ENCODE data around the gene BRPF1. TPM values are rescaled to one million over a fixed set of nuclear protein-coding genes. Genes with fewer than 3 reads are reported as not detected.

BRPF1 gene
- polyA plus RNA-seq, 1 donor from 2014 or later: 14.9 TPM

DNA sequence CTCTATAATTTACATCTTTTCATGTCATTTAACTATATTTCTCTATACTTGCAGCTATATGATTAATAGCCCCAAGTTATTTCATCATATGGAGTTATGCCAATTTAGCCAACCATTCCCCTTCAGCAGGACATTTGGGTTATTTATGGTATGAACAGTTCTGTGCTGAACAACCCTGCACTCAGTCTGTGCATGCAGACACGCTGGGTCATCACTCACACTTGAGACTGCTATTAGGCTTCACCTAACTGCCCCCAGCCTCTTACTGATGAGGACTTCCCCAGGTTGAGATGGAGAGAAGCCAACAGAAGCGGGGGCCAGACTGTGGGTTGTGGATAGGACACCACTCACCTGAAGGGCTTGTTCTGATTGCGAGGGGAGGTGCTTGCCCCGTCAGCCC lies 53.4 kb downstream of the BRPF1 start:
- no peaks in the 10 kb centered on the region for H3K36me3 ChIP-seq (ENCODE audit: insufficient read depth, low read length)
- H3F3A ChIP-seq (ENCODE audit: insufficient read depth, low read length, poor library complexity, severe bottlenecking): no peaks in the 10 kb centered on the region
- H3K4me3 ChIP-seq (ENCODE audit: low read length): no peak overlapping the region
- TF ChIP-seq EZH2 (IDR thresholded peaks at IDR 0.05; ENCODE audit: borderline replicate concordance, insufficient read depth, low read length, poor library complexity, severe bottlenecking): no peak
- TF ChIP-seq, protein P1, sequence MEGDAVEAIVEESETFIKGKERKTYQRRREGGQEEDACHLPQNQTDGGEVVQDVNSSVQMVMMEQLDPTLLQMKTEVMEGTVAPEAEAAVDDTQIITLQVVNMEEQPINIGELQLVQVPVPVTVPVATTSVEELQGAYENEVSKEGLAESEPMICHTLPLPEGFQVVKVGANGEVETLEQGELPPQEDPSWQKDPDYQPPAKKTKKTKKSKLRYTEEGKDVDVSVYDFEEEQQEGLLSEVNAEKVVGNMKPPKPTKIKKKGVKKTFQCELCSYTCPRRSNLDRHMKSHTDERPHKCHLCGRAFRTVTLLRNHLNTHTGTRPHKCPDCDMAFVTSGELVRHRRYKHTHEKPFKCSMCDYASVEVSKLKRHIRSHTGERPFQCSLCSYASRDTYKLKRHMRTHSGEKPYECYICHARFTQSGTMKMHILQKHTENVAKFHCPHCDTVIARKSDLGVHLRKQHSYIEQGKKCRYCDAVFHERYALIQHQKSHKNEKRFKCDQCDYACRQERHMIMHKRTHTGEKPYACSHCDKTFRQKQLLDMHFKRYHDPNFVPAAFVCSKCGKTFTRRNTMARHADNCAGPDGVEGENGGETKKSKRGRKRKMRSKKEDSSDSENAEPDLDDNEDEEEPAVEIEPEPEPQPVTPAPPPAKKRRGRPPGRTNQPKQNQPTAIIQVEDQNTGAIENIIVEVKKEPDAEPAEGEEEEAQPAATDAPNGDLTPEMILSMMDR (IDR thresholded peaks at IDR 0.05; ENCODE audit: poor library complexity, severe bottlenecking): no peak
- TF ChIP-seq POLR2AphosphoS5 (IDR thresholded peaks at IDR 0.05): no peak
- TF ChIP-seq TAF1 (IDR thresholded peaks at IDR 0.05; ENCODE audit: low read depth): no peak
- TF ChIP-seq EP300 (conservative IDR thresholded peaks at IDR 0.05; ENCODE audit: poor library complexity, severe bottlenecking): no peak
- TF ChIP-seq MXI1 (conservative IDR thresholded peaks at IDR 0.05; ENCODE audit: poor library complexity, severe bottlenecking): no peak
- TF ChIP-seq, protein P2, sequence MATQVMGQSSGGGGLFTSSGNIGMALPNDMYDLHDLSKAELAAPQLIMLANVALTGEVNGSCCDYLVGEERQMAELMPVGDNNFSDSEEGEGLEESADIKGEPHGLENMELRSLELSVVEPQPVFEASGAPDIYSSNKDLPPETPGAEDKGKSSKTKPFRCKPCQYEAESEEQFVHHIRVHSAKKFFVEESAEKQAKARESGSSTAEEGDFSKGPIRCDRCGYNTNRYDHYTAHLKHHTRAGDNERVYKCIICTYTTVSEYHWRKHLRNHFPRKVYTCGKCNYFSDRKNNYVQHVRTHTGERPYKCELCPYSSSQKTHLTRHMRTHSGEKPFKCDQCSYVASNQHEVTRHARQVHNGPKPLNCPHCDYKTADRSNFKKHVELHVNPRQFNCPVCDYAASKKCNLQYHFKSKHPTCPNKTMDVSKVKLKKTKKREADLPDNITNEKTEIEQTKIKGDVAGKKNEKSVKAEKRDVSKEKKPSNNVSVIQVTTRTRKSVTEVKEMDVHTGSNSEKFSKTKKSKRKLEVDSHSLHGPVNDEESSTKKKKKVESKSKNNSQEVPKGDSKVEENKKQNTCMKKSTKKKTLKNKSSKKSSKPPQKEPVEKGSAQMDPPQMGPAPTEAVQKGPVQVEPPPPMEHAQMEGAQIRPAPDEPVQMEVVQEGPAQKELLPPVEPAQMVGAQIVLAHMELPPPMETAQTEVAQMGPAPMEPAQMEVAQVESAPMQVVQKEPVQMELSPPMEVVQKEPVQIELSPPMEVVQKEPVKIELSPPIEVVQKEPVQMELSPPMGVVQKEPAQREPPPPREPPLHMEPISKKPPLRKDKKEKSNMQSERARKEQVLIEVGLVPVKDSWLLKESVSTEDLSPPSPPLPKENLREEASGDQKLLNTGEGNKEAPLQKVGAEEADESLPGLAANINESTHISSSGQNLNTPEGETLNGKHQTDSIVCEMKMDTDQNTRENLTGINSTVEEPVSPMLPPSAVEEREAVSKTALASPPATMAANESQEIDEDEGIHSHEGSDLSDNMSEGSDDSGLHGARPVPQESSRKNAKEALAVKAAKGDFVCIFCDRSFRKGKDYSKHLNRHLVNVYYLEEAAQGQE (IDR thresholded peaks at IDR 0.05; ENCODE audit: borderline replicate concordance): no peak
- no peaks in the 10 kb centered on the region for H3K9me2 ChIP-seq (ENCODE audit: insufficient read depth, low read length)
- H3K4me2 ChIP-seq (ENCODE audit: low read length): no peak overlapping the region
- H2AFZ ChIP-seq (ENCODE audit: low read depth, low read length): no peak overlapping the region
- H3K9me3 ChIP-seq (ENCODE audit: low read length): no peaks in the 10 kb centered on the region
- H4K20me1 ChIP-seq (ENCODE audit: insufficient read depth): no peaks in the 10 kb centered on the region
- H3K27me3 ChIP-seq (ENCODE audit: insufficient read depth, low read depth, low read length): no peaks in the 10 kb centered on the region
- no peaks in the 10 kb centered on the region for H3K79me2 ChIP-seq (replicated peaks; ENCODE audit: insufficient read depth, low read length)
- H3K9ac ChIP-seq (ENCODE audit: low read length): no peak overlapping the region
- no peak overlapping the region for H3K27ac ChIP-seq (ENCODE audit: low read length)

DNA sequence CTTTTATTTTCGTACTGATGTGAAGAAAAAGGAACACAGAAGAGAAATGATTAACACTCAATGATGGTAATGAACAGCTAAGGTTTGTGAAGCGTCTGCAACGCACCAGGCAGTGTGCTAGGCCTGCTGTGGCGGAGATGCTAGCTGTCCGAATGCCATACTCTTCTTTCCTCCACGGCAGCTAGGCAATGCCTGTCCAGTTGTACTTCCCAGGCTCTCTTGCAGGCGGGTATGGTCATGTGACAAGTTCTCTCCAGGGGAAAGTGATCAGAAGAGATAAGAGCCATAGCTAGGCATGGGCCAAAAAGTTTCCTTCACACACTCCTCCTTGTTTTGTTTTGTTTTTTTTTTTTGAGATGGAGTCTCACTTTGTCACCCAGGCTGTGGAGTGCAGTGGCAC lies 54.1 kb downstream of the BRPF1 start:
- H3K27ac ChIP-seq (ENCODE audit: low read length): no peak overlapping the region
- H3K27me3 ChIP-seq (ENCODE audit: insufficient read depth, low read depth, low read length): no peaks in the 10 kb centered on the region
- no peak overlapping the region for H3K9ac ChIP-seq (ENCODE audit: low read length)
- no peaks in the 10 kb centered on the region for H3K9me3 ChIP-seq (ENCODE audit: low read length)
- H3K4me3 ChIP-seq (ENCODE audit: low read length): no peak overlapping the region
- no peaks in the 10 kb centered on the region for H3K79me2 ChIP-seq (replicated peaks; ENCODE audit: insufficient read depth, low read length)
- peaks cover under 1% of the 10 kb centered on the region for H3K36me3 ChIP-seq (ENCODE audit: insufficient read depth, low read length)
- no peaks in the 10 kb centered on the region for H3F3A ChIP-seq (ENCODE audit: insufficient read depth, low read length, poor library complexity, severe bottlenecking)
- TF ChIP-seq RAD21 (conservative IDR thresholded peaks at IDR 0.05) (no peak), EP300 (conservative IDR thresholded peaks at IDR 0.05; ENCODE audit: poor library complexity, severe bottlenecking) (no peak), TAF1 (IDR thresholded peaks at IDR 0.05; ENCODE audit: low read depth) (no peak), POLR2AphosphoS5 (IDR thresholded peaks at IDR 0.05) (no peak), SMC3 (conservative IDR thresholded peaks at IDR 0.05; ENCODE audit: poor library complexity) (no peak), MXI1 (conservative IDR thresholded peaks at IDR 0.05; ENCODE audit: poor library complexity, severe bottlenecking) (no peak), EZH2 (IDR thresholded peaks at IDR 0.05; ENCODE audit: borderline replicate concordance, insufficient read depth, low read length, poor library complexity, severe bottlenecking) (no peak)
- TF ChIP-seq, protein P1 (IDR thresholded peaks at IDR 0.05; ENCODE audit: poor library complexity, severe bottlenecking): no peak
- TF ChIP-seq, protein P2 (IDR thresholded peaks at IDR 0.05; ENCODE audit: borderline replicate concordance): no peak
- no peak overlapping the region for H2AFZ ChIP-seq (ENCODE audit: low read depth, low read length)
- H3K9me2 ChIP-seq (ENCODE audit: insufficient read depth, low read length): no peaks in the 10 kb centered on the region
- no peaks in the 10 kb centered on the region for H4K20me1 ChIP-seq (ENCODE audit: insufficient read depth)
- H3K4me2 ChIP-seq (ENCODE audit: low read length): no peak overlapping the region
